Measurements from ENCODE around the gene FAR1. TPM values are rescaled to one million over a fixed set of nuclear protein-coding genes. Genes with fewer than 3 reads are reported as not detected.
A peak's percentile ranks its signal among the peaks of the same experiment; 100 is the strongest.

Gene FAR1
- total and polyA plus RNA-seq, 8 donors = 51.0 to 112 (median 99.7) TPM

GRCh38 chr11:13666708-13667107 lies 1.8 kb upstream of the FAR1 start:
- no peak for TF ChIP-seq CTCF (IDR thresholded peaks at IDR 0.05)
- no peak overlapping the region for H3K27ac ChIP-seq
- ATAC-seq = no peak
- DNase-seq = no peak
- no peaks in the 10 kb centered on the region for H3K27me3 ChIP-seq
- H3K4me3 ChIP-seq = no peak overlapping the region
- H3K4me1 ChIP-seq = peaks cover 12 to 32% of the 10 kb centered on the region in 2 donors
- intact Hi-C loops (cut with DNase I) = no loop called here
- H3K36me3 ChIP-seq = no peaks in the 10 kb centered on the region
- H3K9me3 ChIP-seq = no peaks in the 10 kb centered on the region

DNA sequence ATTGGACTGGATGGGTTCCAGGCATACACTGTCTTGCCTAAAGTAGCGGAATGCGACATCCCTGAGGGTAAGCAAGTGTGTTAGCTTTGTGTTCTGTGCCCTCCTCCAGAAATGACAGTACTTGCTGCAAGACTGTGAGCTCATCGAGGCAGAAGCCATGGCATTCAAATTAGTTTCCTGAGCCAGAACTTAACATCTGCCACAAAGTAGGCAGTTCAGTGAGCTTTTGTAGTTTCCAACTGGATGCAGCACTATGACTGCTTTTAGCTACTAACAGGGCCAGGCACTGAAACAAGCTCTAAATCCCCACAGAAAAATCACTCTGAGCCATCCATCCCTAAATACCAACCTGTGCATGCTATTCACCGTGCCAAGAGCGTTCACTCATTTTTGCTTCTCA lies 1.2 kb upstream of the FAR1 start:
- H3K4me3 ChIP-seq = peak overlapping the region in 1 of 2 donors; percentile 97
- no peak for DNase-seq
- no peaks in the 10 kb centered on the region for H3K36me3 ChIP-seq
- ATAC-seq = no peak
- H3K4me1 ChIP-seq = peaks cover 12 to 38% of the 10 kb centered on the region in 2 donors
- H3K27ac ChIP-seq = no peak overlapping the region
- TF ChIP-seq CTCF (IDR thresholded peaks at IDR 0.05) = no peak
- no peaks in the 10 kb centered on the region for H3K27me3 ChIP-seq
- H3K9me3 ChIP-seq = no peaks in the 10 kb centered on the region
- intact Hi-C loops (cut with DNase I) = no loop called here

DNA sequence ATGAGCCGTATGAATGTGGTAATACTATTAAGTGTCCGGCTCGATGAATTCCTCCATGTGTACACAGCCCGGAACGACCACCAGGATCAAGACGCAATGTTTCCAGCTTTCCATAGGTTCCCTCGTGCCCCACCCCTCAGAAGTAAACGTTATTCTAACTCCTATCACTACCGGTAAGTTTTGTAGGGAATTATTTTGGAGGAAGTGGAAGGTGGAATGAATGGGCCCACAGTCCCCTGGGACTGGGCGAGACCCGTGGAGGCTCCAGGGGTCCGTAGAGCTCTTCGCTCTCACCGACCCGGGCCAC lies 720 bp upstream of the FAR1 start:
- H3K27me3 ChIP-seq = no peaks in the 10 kb centered on the region
- peaks cover 12 to 43% of the 10 kb centered on the region in 2 donors for H3K4me1 ChIP-seq
- no peak for DNase-seq
- intact Hi-C loops (cut with DNase I) = no loop called here
- H3K36me3 ChIP-seq = no peaks in the 10 kb centered on the region
- peak overlapping the region; percentile 87 to 97 for H3K27ac ChIP-seq
- no peaks in the 10 kb centered on the region for H3K9me3 ChIP-seq
- no peak for TF ChIP-seq CTCF (IDR thresholded peaks at IDR 0.05)
- no peak for ATAC-seq
- peak overlapping the region; percentile 73 to 97 for H3K4me3 ChIP-seq

DNA sequence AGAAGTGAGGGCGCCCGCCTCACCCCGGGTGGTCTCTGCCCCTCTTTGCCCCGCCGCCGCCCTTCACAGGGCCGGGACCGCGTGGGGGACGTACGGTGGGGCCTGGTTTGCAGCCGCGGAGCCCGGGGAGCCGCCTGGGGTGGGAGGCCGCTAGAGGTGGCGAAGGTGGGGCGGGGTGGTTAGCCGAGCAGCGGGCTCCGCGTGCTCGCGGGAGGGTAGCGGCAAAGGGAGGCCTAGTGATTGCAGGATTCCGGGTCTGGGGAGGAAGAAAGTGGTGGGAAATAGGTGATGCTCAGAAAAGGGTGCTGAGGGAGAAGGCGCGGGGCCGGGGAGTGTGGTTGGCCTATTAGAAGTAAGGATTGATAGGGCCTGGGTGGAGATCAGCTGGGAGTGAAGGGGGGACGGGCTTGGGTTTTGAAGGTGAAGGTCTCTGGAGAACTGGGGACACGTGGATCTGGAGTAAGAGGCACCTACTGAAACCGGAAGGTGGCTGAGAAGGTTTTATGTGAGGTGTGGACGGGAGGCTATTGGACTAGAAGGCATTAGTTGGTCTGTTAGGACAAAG lies 571 bp downstream of the FAR1 start:
- peaks cover 12 to 55% of the 10 kb centered on the region in 2 donors for H3K4me1 ChIP-seq
- no peaks in the 10 kb centered on the region for H3K27me3 ChIP-seq
- intact Hi-C loops (cut with DNase I) = no loop called here
- ATAC-seq (peak; percentile 33), DNase-seq (peak; percentile 33 to 90 (median 44))
- no peaks in the 10 kb centered on the region for H3K9me3 ChIP-seq
- TF ChIP-seq CTCF (IDR thresholded peaks at IDR 0.05) = no peak
- H3K27ac ChIP-seq = peak overlapping the region; percentile 91 to 97
- no peaks in the 10 kb centered on the region for H3K36me3 ChIP-seq
- peak overlapping the region; percentile 88 to 97 for H3K4me3 ChIP-seq

DNA sequence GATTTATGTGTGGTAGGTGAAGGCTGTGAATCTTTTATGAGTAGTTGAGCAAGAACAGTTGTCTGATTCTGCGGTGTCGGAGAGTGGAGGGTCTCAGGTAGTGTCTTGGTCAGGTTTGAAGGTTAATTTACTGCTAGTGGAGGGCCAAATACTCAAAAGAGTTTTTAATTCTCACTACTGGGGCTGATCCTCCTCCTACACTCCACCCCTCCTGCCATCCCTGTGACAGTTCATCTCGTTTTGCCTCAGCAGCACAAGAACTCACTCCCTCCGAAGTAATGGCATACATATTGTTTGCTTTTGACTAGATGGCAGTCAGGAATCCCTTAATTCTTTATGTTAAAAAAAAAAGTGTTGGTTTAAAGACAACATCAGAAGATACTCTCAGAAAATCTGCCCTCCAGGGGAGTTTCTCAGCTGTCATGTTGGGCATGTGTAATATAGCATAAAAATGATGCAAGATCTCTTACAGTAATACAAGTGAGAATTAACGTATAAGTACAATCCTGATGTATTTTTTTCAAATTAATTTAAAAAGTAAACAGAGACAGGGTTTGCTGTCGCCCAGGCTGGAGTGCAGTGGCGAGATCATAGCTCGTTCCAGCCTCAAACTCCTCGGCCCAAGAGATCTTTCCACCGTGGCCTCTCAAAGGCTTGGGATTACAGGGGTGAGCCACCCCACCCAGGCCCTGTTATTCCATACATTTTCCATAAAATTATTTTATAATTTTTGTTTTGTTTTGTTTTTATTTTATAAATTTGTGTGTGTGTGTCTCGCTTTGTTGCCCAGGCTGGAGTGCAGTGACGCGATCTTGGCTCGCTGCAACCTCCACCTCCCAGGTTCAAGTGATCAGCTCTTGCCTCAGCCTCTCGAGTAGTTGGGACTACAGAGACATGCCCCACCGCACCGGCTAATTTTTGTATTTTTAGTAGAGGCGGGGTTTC lies 1.3 kb downstream of the FAR1 start:
- Histone ChIP-seq H3K27me3 (no peaks in the 10 kb centered on the region), H3K36me3 (no peaks in the 10 kb centered on the region), H3K4me1 (peaks cover 12 to 61% of the 10 kb centered on the region in 2 donors), H3K27ac (peak overlapping the region; percentile 91 to 97), H3K4me3 (peak overlapping the region; percentile 88 to 97), H3K9me3 (no peaks in the 10 kb centered on the region)
- no peak for DNase-seq
- ATAC-seq = no peak
- intact Hi-C loops (cut with DNase I) = no loop called here
- no peak for TF ChIP-seq CTCF (IDR thresholded peaks at IDR 0.05)

Measured in left lung (tissue), 10 donors.